Measurements from ENCODE around the gene INTS6L. TPM values are rescaled to one million over a fixed set of nuclear protein-coding genes. Genes with fewer than 3 reads are reported as not detected.
A peak's percentile ranks its signal among the peaks of the same experiment; 100 is the strongest.
"Not testable (repeated sequence)": the region's sequence is repeated elsewhere in the genome, so short reads cannot be mapped to it uniquely, and the experiment has no call there.

The INTS6L gene
- total RNA-seq, 1 experiment from 2014 or later: 13.6 TPM

- no peak overlapping the region for H3K4me3 ChIP-seq
- H3K36me3 ChIP-seq: no peaks in the 10 kb centered on the region
- H3K27ac ChIP-seq: no peak overlapping the region
- DNase-seq: no peak
- H3K4me1 ChIP-seq: peaks cover 2% of the 10 kb centered on the region; the same call in 1 of the 2 replicates
- no peaks in the 10 kb centered on the region for H3K27me3 ChIP-seq
- H3K9me3 ChIP-seq (replicated peaks): no peaks in the 10 kb centered on the region
Observed at GRCh38 chrX:135605906-135606305, 85.4 kb downstream of the INTS6L start.

- H3K27me3 ChIP-seq; H3K9me3 ChIP-seq (replicated peaks); H3K4me3 ChIP-seq; H3K27ac ChIP-seq; H3K4me1 ChIP-seq; H3K36me3 ChIP-seq; DNase-seq: not testable (repeated sequence)
Observed at GRCh38 chrX:135624408-135625204, 104.1 kb downstream of the INTS6L start.

GRCh38 chrX:135625995-135626394, 105.5 kb downstream of the INTS6L start:
- Histone ChIP-seq H3K9me3 (replicated peaks) (no peaks in the 10 kb centered on the region), H3K27ac (no peak overlapping the region), H3K27me3 (no peaks in the 10 kb centered on the region), H3K4me3 (no peak overlapping the region), H3K36me3 (no peaks in the 10 kb centered on the region), H3K4me1 (no peaks in the 10 kb centered on the region)
- peak; percentile 16 to 45 for DNase-seq

GRCh38 chrX:135629342-135629741, 108.9 kb downstream of the INTS6L start:
- DNase-seq: no peak
- Histone ChIP-seq H3K27me3 (no peaks in the 10 kb centered on the region), H3K36me3 (no peaks in the 10 kb centered on the region), H3K4me3 (no peak overlapping the region), H3K9me3 (replicated peaks) (no peaks in the 10 kb centered on the region), H3K4me1 (no peaks in the 10 kb centered on the region), H3K27ac (no peak overlapping the region)

Other genes starting within 250 kb of the INTS6L start
- not detected in 2 replicates for gene ETDC, start 211.2 kb upstream of the INTS6L start, total RNA-seq (2014; rRNA removed; shearing (Covaris generic))
- 9.6 and 11.0 TPM in 2 replicates for gene ZNF75D, start 176.6 kb upstream of the INTS6L start, total RNA-seq (2014; rRNA removed; shearing (Covaris generic))
- 5.5 and 7.4 TPM in 2 replicates for gene ZNF449, start 175.9 kb upstream of the INTS6L start, total RNA-seq (2014; rRNA removed; shearing (Covaris generic))
- gene SMIM10L2A, start 98.7 kb upstream of the INTS6L start, total RNA-seq (2014; rRNA removed; shearing (Covaris generic)): not detected in 2 replicates
- gene CT45A1, start 193.0 kb downstream of the INTS6L start, total RNA-seq (2014; rRNA removed; shearing (Covaris generic)): not detected in 2 replicates
- not detected in 2 replicates for gene CT45A3, start 247.5 kb downstream of the INTS6L start, total RNA-seq (2014; rRNA removed; shearing (Covaris generic))

All from SJCRH30 (cell line).